ENCODE results near the gene INS.

Gene INS

GRCh38 chr11:2164081-2164480 is 3.1 kb upstream of the INS start:
- DNase-seq: no peak

- DNase-seq: no peak
Measured at GRCh38 chr11:2163428-2163978, 2.5 kb upstream of the INS start.

- no peak for DNase-seq
Measured at GRCh38 chr11:2159536-2160413, 1.2 kb downstream of the INS start.

GRCh38 chr11:2158966-2159365 is 2.0 kb downstream of the INS start:
- no peak for DNase-seq

GRCh38 chr11:2158296-2158737 is 2.7 kb downstream of the INS start:
- no peak for DNase-seq

GRCh38 chr11:2157294-2158040 is 3.5 kb downstream of the INS start:
- no peak for DNase-seq

- peak; percentile 79 for DNase-seq
Measured at GRCh38 chr11:2156416-2157182, 4.4 kb downstream of the INS start.

- DNase-seq: no peak
Measured at GRCh38 chr11:2155511-2155910, 5.5 kb downstream of the INS start.

- DNase-seq: no peak
Measured at GRCh38 chr11:2154889-2155288, 6.1 kb downstream of the INS start.

- DNase-seq: no peak
Measured at GRCh38 chr11:2154195-2154585, 6.8 kb downstream of the INS start.

- no peak for DNase-seq
Measured at GRCh38 chr11:2153581-2154194, 7.3 kb downstream of the INS start.

GRCh38 chr11:2151500-2152257 is 9.3 kb downstream of the INS start:
- peak; percentile 79 for DNase-seq

GRCh38 chr11:2149864-2150847 is 10.9 kb downstream of the INS start:
- no peak for DNase-seq

- no peak for DNase-seq
Measured at GRCh38 chr11:2149460-2149859, 11.5 kb downstream of the INS start.

GRCh38 chr11:2148595-2148994 is 12.4 kb downstream of the INS start:
- no peak for DNase-seq

- DNase-seq: no peak
Measured at GRCh38 chr11:2147391-2147790, 13.6 kb downstream of the INS start.

GRCh38 chr11:2146051-2146450 is 15.0 kb downstream of the INS start:
- DNase-seq: no peak

- DNase-seq: no peak
Measured at GRCh38 chr11:2144544-2145248, 16.3 kb downstream of the INS start.

GRCh38 chr11:2143799-2144543 is 17.0 kb downstream of the INS start:
- DNase-seq: no peak
